ENCODE data around the gene ARID3A.

GRCh38 chr19:1014161-1015060 is 88.6 kb downstream of the ARID3A start:
- TF ChIP-seq CTCF (IDR thresholded peaks at IDR 0.05; ENCODE audit: insufficient read depth, low read depth, low read length) = no peak
- TF ChIP-seq EZH2 (IDR thresholded peaks at IDR 0.05; ENCODE audit: insufficient read depth, low read length) = no peak

Data from astrocyte (in vitro differentiated cells and primary cell).